HCT116 (cell line): ENCODE data around the gene GBP6. TPM values are rescaled to one million over a fixed set of nuclear protein-coding genes. Genes with fewer than 3 reads are reported as not detected.
"Not testable (repeated sequence)": the region's sequence is repeated elsewhere in the genome, so short reads cannot be mapped to it uniquely, and the experiment has no call there.

ENCODE experiments used
- ATAC-seq: fragments of 200-7000 bp; cut with Tn5 transposase; 2 replicates; pipeline ENCODE4 v1.9.1; 2020; ENCODE audit warnings: mild to moderate bottlenecking, moderate library complexity
- BruUV-seq: library from RNA; stranded (reverse); fragments of 400-500 nt; replicated peaks from 2 replicates; lab custom pipeline; 2021; lab: Mats Ljungman, UMichigan
- CTCF ChIA-PET: fragments of 300-600 bp; sonication (Branson Sonifier 250); formaldehyde crosslinking; loops from one replicate; lab custom pipeline; 2021; ENCODE audit warnings: antibody characterized with exemption; lab: Charles Lee
- POLR2A ChIA-PET: fragments of 300-600, 350-600 bp; sonication (Branson Sonifier 250); formaldehyde crosslinking; loops from one replicate; lab custom pipeline; 2021; ENCODE audit warnings: antibody characterized with exemption; lab: Charles Lee
- RAD21 ChIA-PET, 2 experiments: fragments of 300-600 bp; sonication (Branson Sonifier 250); formaldehyde crosslinking; loops; one replicate each; lab custom pipeline; 2023; ENCODE audit warnings: low total read pairs in 2 of 2; ENCODE audit not compliant: uncharacterized antibody in 2 of 2, unreplicated experiment in 2 of 2, low non-redundant PET in 1 of 2; lab: Charles Lee
- DNase-seq: peaks from one replicate; pipeline ENCODE4 v3.0.0-alpha.2; 2010; ENCODE audit warnings: low read depth, low spot score
- H2AFZ ChIP-seq: fragments of 200-600 bp; shearing (Covaris generic), sonication (generic); 2 replicates; pipeline ENCODE4 v1.6.1; 2017; ENCODE audit warnings: low read depth, mixed run types, mixed read lengths, antibody characterized with exemption, low read length; ENCODE audit not compliant: poor library complexity, severe bottlenecking
- H3K27ac ChIP-seq: 2 replicates; pipeline ENCODE4 v1.5.1; 2012; ENCODE audit warnings: low read depth, low read length
- H3K27me3 ChIP-seq: fragments of 200-600 bp; sonication (generic); 2 replicates; pipeline ENCODE4 v1.6.1; 2016; ENCODE audit warnings: mixed run types, low read length, mixed read lengths; ENCODE audit not compliant: insufficient read depth
- H3K36me3 ChIP-seq, 2 experiments: fragments of 200-500 bp in 1 of 2; fragments of 200-600 bp in 1 of 2; sonication (Bioruptor generic) in 1 of 2; sonication (generic) in 1 of 2; 2 replicates each; pipeline versions ENCODE4 v1.5.1 to v1.6.1; 2014 to 2016; ENCODE audit warnings: low read length in 2 of 2, inconsistent platforms in 1 of 2, mixed read lengths in 1 of 2, mixed run types in 1 of 2; ENCODE audit not compliant: insufficient read depth in 2 of 2, control insufficient read depth in 1 of 2
- H3K4me1 ChIP-seq, 2 experiments: fragments of 200-600 bp in 1 of 2; sonication (generic) in 1 of 2; 2 replicates each; pipeline versions ENCODE4 v1.5.1 to v1.6.1; 2012 to 2017; ENCODE audit warnings: low read length in 2 of 2, inconsistent platforms in 1 of 2, mild to moderate bottlenecking in 1 of 2, mixed read lengths in 1 of 2, mixed run types in 1 of 2, moderate library complexity in 1 of 2; ENCODE audit not compliant: insufficient read depth in 2 of 2, control insufficient read depth in 1 of 2
- H3K4me2 ChIP-seq: fragments of 200-600 bp; sonication (generic); 2 replicates; pipeline ENCODE4 v1.6.1; 2017; ENCODE audit warnings: mixed run types, low read length, mixed read lengths
- H3K4me3 ChIP-seq, 2 experiments: fragments of 200-600 bp in 1 of 2; sonication (generic) in 1 of 2; replicated peaks in 1 of 2; 2 replicates each; pipeline ENCODE4 v1.5.1; 2011 to 2016; ENCODE audit warnings: low read length in 2 of 2, control low read depth in 1 of 2, low read depth in 1 of 2, mild to moderate bottlenecking in 1 of 2, mixed read lengths in 1 of 2, mixed run types in 1 of 2
- H3K79me2 ChIP-seq: fragments of 200-600 bp; sonication (generic); 2 replicates; pipeline ENCODE4 v1.6.1; 2017; ENCODE audit warnings: mild to moderate bottlenecking, mixed run types, low read length, moderate library complexity, mixed read lengths; ENCODE audit not compliant: insufficient read depth
- H3K9ac ChIP-seq: fragments of 200-600 bp; sonication (generic); 2 replicates; pipeline ENCODE4 v1.6.1; 2016; ENCODE audit warnings: low read length, mixed read lengths
- H3K9me2 ChIP-seq: fragments of 200-600 bp; sonication (generic), shearing (Covaris generic); 2 replicates; pipeline ENCODE4 v1.6.1; 2017; ENCODE audit warnings: mixed run types, mild to moderate bottlenecking, moderate library complexity; ENCODE audit not compliant: insufficient read depth
- H3K9me3 ChIP-seq, 2 experiments: fragments of 200-500 bp in 1 of 2; fragments of 200-600 bp in 1 of 2; sonication (Bioruptor generic) in 1 of 2; sonication (generic) in 1 of 2; 2 replicates each; pipeline ENCODE4 v1.6.1; 2014 to 2017; ENCODE audit warnings: low read length in 2 of 2, mixed read lengths in 2 of 2, inconsistent platforms in 1 of 2, low read depth in 1 of 2, mild to moderate bottlenecking in 1 of 2, mixed run types in 1 of 2, moderate library complexity in 1 of 2; ENCODE audit not compliant: control insufficient read depth in 1 of 2, insufficient read depth in 1 of 2
- H4K20me1 ChIP-seq: fragments of 200-600 bp; sonication (generic), shearing (Covaris generic); 2 replicates; pipeline ENCODE4 v1.6.1; 2017; ENCODE audit warnings: mixed run types, mild to moderate bottlenecking, moderate library complexity; ENCODE audit not compliant: insufficient read depth
- intact Hi-C: fragments of 100-400 bp; cut with micrococcal nuclease; formaldehyde crosslinking; loops from 2 replicates; pipeline ENCODE4 v1.10.0; 2022
- total RNA-seq: library from RNA; stranded (reverse); gene quantifications from one replicate; pipeline ENCODE4 v1.2.1, GENCODE V29; 2021; ENCODE audit not compliant: unreplicated experiment

GBP6 gene
- total RNA-seq, 1 experiment from 2014 or later = not detected

GRCh38 chr1:89434058-89434780 is 70.4 kb downstream of the GBP6 start:
- RAD21 ChIA-PET, H3K27ac ChIP-seq, H4K20me1 ChIP-seq, POLR2A ChIA-PET, DNase-seq, intact Hi-C loops, H3K4me3 ChIP-seq, H3K27me3 ChIP-seq, CTCF ChIA-PET, H2AFZ ChIP-seq, ATAC-seq, H3K4me2 ChIP-seq, H3K9me2 ChIP-seq, H3K9me3 ChIP-seq, H3K9ac ChIP-seq, H3K4me1 ChIP-seq, H3K79me2 ChIP-seq, BruUV-seq, H3K36me3 ChIP-seq: not testable (repeated sequence)

Other genes with a start within 250 kb of the GBP6 start
- gene GBP2, start 237.9 kb upstream of the GBP6 start, total RNA-seq = 0.98 TPM
- gene GBP7, start 188.1 kb upstream of the GBP6 start, total RNA-seq = not detected
- gene GBP4, start 165.1 kb upstream of the GBP6 start, total RNA-seq = 0.05 TPM
- 0.17 TPM for gene GBP5, start 91.2 kb upstream of the GBP6 start, total RNA-seq
- 17.9 TPM for gene LRRC8B, start 160.8 kb downstream of the GBP6 start, total RNA-seq